CD14-positive monocyte (primary cell): ENCODE results near the gene SDK1. TPM values are rescaled to one million over a fixed set of nuclear protein-coding genes. Genes with fewer than 3 reads are reported as not detected.

Experiments used
- DNase-seq, 3 donors: peaks; one replicate each; pipeline ENCODE4 v3.0.0-alpha.2; 2011 to 2022
- H2AFZ ChIP-seq: 2 replicates; pipeline ENCODE4 v1.6.0; 2012; ENCODE audit warnings: mild to moderate bottlenecking, low read depth, low read length, inconsistent platforms; ENCODE audit not compliant: insufficient read depth, poor library complexity, severe bottlenecking
- H3K27ac ChIP-seq, 2 donors: 1 replicate in 1 of 2; 2 replicates in 1 of 2; pipeline ENCODE4 v1.5.1; 2012 to 2013; ENCODE audit warnings: low read length in 2 of 2, control low read depth in 1 of 2, inconsistent platforms in 1 of 2, low read depth in 1 of 2, mild to moderate bottlenecking in 1 of 2
- H3K27me3 ChIP-seq, 2 donors: one replicate each; pipeline versions ENCODE4 v1.6.0 to v1.6.1; 2011 to 2013; ENCODE audit warnings: low read length in 2 of 2; ENCODE audit not compliant: control insufficient read depth in 2 of 2, insufficient read depth in 2 of 2
- H3K36me3 ChIP-seq, 2 donors: replicated peaks in 1 of 2; 1 replicate in 1 of 2; 2 replicates in 1 of 2; pipeline versions ENCODE4 v1.5.1 to v1.6.1; 2012 to 2013; ENCODE audit warnings: low read length in 2 of 2, control low read depth in 1 of 2, inconsistent platforms in 1 of 2, mild to moderate bottlenecking in 1 of 2; ENCODE audit not compliant: insufficient read depth in 2 of 2, control insufficient read depth in 1 of 2
- H3K4me1 ChIP-seq, 2 donors: 1 replicate in 1 of 2; 2 replicates in 1 of 2; pipeline versions ENCODE4 v1.5.1 to v1.6.1; 2012 to 2013; ENCODE audit warnings: low read length in 2 of 2, control low read depth in 1 of 2, inconsistent platforms in 1 of 2, mild to moderate bottlenecking in 1 of 2, moderate library complexity in 1 of 2; ENCODE audit not compliant: insufficient read depth in 2 of 2, control insufficient read depth in 1 of 2
- H3K4me2 ChIP-seq: replicated peaks from 2 replicates; pipeline ENCODE3; 2012; ENCODE audit warnings: low read length, moderate library complexity, mild to moderate bottlenecking; ENCODE audit not compliant: poor library complexity, severe bottlenecking; ENCODE audit errors: extremely low read depth
- H3K4me3 ChIP-seq, 3 experiments: fragments of 200-600 bp in 1 of 3; sonication (generic) in 1 of 3; replicated peaks in 1 of 3; 1 replicate in 2 of 3; 2 replicates in 1 of 3; pipeline ENCODE4 v1.5.1; 2011 to 2013; ENCODE audit warnings: low read length in 3 of 3, mild to moderate bottlenecking in 3 of 3, control low read depth in 2 of 3, low read depth in 2 of 3, inconsistent platforms in 1 of 3, moderate library complexity in 1 of 3
- H3K79me2 ChIP-seq: 2 replicates; pipeline ENCODE4 v1.6.0; 2012; ENCODE audit warnings: mild to moderate bottlenecking, control low read depth, inconsistent platforms, low read length, moderate library complexity; ENCODE audit not compliant: insufficient read depth
- H3K9ac ChIP-seq: 2 replicates; pipeline ENCODE4 v1.6.0; 2017; ENCODE audit warnings: low read length, mild to moderate bottlenecking; ENCODE audit not compliant: insufficient read depth, poor library complexity, severe bottlenecking
- H3K9me3 ChIP-seq, 2 donors: replicated peaks in 1 of 2; 1 replicate in 1 of 2; 2 replicates in 1 of 2; pipeline versions ENCODE4 v1.5.1 to v1.6.1; 2012 to 2013; ENCODE audit warnings: low read length in 2 of 2, control low read depth in 1 of 2; ENCODE audit not compliant: control insufficient read depth in 1 of 2, insufficient read depth in 1 of 2
- H4K20me1 ChIP-seq: 2 replicates; pipeline ENCODE4 v1.6.0; 2012; ENCODE audit warnings: mild to moderate bottlenecking, low read length, control low read depth, moderate library complexity; ENCODE audit not compliant: insufficient read depth
- H3K27ac Mint-ChIP-seq, 7 donors: one replicate each; pipeline ENCODE4 v1.8.0; 2020; ENCODE audit warnings: mild to moderate bottlenecking in 7 of 7, mixed read lengths in 7 of 7, moderate library complexity in 6 of 7, inconsistent platforms in 2 of 7
- H3K27me3 Mint-ChIP-seq, 3 donors: one replicate each; pipeline ENCODE4 v1.8.0; 2021 to 2022; ENCODE audit warnings: low read depth in 3 of 3, mild to moderate bottlenecking in 3 of 3, mixed read lengths in 3 of 3, moderate library complexity in 3 of 3, inconsistent platforms in 1 of 3
- H3K36me3 Mint-ChIP-seq, 2 donors: one replicate each; pipeline ENCODE4 v1.8.0; 2020; ENCODE audit warnings: mixed read lengths in 2 of 2, inconsistent platforms in 1 of 2, mild to moderate bottlenecking in 1 of 2
- H3K4me1 Mint-ChIP-seq: one replicate; pipeline ENCODE4 v1.8.0; 2020; ENCODE audit warnings: mild to moderate bottlenecking, mixed read lengths
- H3K4me3 Mint-ChIP-seq, 2 donors: one replicate each; pipeline ENCODE4 v1.8.0; 2020; ENCODE audit warnings: mild to moderate bottlenecking in 2 of 2, mixed read lengths in 2 of 2, moderate library complexity in 1 of 2
- H3K9me3 Mint-ChIP-seq, 7 donors: one replicate each; pipeline ENCODE4 v1.8.0; 2020 to 2022; ENCODE audit warnings: mixed read lengths in 7 of 7, mild to moderate bottlenecking in 6 of 7, moderate library complexity in 6 of 7, inconsistent platforms in 2 of 7
- CTCF ChIP-seq: fragments of 200-600 bp; IDR thresholded peaks from one replicate; pipeline ENCODE4 v1.8.0; 2022; ENCODE audit warnings: antibody characterized with exemption, mild to moderate bottlenecking
- WGBS: methylation state at CpG from one replicate; pipeline ENCODE4 v1.1.5; 2013; ENCODE audit warnings: missing lambda C conversion rate; ENCODE audit not compliant: insufficient coverage; 5-methylcytosine and 5-hydroxymethylcytosine counted together
- intact Hi-C, 2 donors: fragments of 100-400 bp; cut with micrococcal nuclease; formaldehyde crosslinking; loops; one replicate each; pipeline versions ENCODE4 v1.15.0 to v1.15.1; 2023
- polyA plus RNA-seq, 3 donors: library from polyadenylated mRNA; depleted of rRNA in 1 of 3; unstranded in 2 of 3; stranded (reverse) in 1 of 3; fragments of 300-500 nt in 2 of 3; fragments of >200 nt in 1 of 3; fragmentation: Illumina TruSeq in 2 of 3; gene quantifications; 1 replicate in 2 of 3; 2 replicates in 1 of 3; pipeline ENCODE4 v1.2.3, GENCODE V29; 2012 to 2021

The SDK1 gene
- polyA plus RNA-seq, 3 donors = 0.01 TPM; not detected in 2

DNA sequence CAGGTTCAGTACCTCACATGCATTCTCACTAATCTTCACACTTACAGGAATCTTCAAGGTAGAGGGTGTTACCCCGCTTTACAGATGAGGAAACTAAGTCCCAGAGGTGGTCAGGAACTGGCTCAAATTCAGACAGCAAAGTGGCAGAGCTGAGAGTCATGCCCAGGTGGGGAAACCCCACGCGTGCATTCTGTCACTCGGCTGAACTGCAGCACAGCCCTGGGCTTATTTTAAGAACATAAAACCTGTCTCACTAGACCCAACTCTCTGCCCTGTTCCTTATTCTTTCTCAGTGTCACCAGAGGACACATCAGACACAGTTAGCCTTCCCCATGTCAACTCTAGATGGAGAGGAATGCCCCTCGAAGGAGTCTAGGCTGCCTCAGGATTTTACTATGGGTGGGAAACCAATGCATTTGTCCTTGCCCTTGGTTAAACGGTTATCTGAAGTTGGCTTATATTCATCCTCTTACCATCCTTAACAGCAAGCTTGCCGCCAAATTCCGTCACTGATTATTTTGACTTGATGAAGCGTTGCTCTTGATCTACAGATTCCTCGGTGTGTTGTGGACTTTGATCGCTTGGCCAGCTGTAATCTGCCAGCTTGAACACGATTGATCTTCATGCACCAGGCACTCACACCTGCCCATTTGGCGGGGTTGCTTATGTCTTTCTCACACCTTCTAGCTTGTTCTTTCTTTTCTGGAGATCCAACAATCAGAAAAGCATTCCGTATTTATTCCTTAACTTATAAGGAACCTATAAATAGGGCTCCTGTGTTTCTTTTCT lies 627.9 kb downstream of the SDK1 start:
- H3K27me3 Mint-ChIP-seq = peaks cover 4 to 8% (median 4%) of the 10 kb centered on the region in 3 donors
- no peaks in the 10 kb centered on the region for H3K9me3 ChIP-seq
- DNase-seq = no peak
- TF ChIP-seq CTCF = no peak
- WGBS = 90% methylated on average over 12 of the region's 14 CpGs
- no peaks in the 10 kb centered on the region for H4K20me1 ChIP-seq
- no peak overlapping the region for H3K9ac ChIP-seq
- H3K4me3 ChIP-seq = no peak overlapping the region
- H3K27ac Mint-ChIP-seq = no peak overlapping the region
- H3K4me2 ChIP-seq = no peak overlapping the region
- H3K27ac ChIP-seq = no peak overlapping the region
- H3K27me3 ChIP-seq = no peaks in the 10 kb centered on the region
- H3K4me1 Mint-ChIP-seq = no peaks in the 10 kb centered on the region
- H3K36me3 ChIP-seq = no peaks in the 10 kb centered on the region
- peaks cover 0 to 5% (median 0%) of the 10 kb centered on the region in 7 donors for H3K9me3 Mint-ChIP-seq
- H3K4me1 ChIP-seq = no peaks in the 10 kb centered on the region
- no peak overlapping the region for H3K4me3 Mint-ChIP-seq
- H3K36me3 Mint-ChIP-seq = no peaks in the 10 kb centered on the region
- intact Hi-C loops = no loop called here
- no peaks in the 10 kb centered on the region for H3K79me2 ChIP-seq
- no peak overlapping the region for H2AFZ ChIP-seq

DNA sequence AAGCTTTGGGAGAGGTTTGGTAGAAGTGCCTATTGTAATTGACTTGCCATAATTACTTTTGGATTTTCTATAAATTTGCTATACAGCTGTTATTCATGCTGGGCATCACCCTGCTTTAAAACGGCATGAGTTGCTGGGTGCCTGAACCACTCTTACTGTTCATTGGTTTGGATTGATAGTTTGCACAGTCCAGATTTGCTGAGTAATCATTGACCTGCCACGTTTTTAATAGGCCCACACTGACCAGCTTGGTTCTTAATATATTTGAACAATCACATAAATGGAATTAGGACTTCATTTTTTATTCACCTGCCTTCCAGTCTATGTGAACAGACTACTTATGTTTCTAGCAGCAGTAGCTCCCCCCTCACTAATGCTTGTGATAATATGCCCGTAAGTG lies 630.8 kb downstream of the SDK1 start:
- H3K27ac Mint-ChIP-seq = no peak overlapping the region
- no peaks in the 10 kb centered on the region for H3K4me1 ChIP-seq
- intact Hi-C loops = no loop called here

More for the DNA sequence above, 630.8 kb downstream of the SDK1 start:
- no peaks in the 10 kb centered on the region for H3K4me1 Mint-ChIP-seq
- H3K9me3 Mint-ChIP-seq = peaks cover 3 to 13% (median 8%) of the 10 kb centered on the region in 7 donors
- no peak for DNase-seq
- H2AFZ ChIP-seq = no peak overlapping the region
- H3K27ac ChIP-seq = no peak overlapping the region
- H3K36me3 ChIP-seq = no peaks in the 10 kb centered on the region
- H3K36me3 Mint-ChIP-seq = no peaks in the 10 kb centered on the region
- H3K9ac ChIP-seq = no peak overlapping the region
- H3K27me3 ChIP-seq = no peaks in the 10 kb centered on the region
- no peak overlapping the region for H3K4me2 ChIP-seq
- no peaks in the 10 kb centered on the region for H3K79me2 ChIP-seq
- H3K9me3 ChIP-seq = peaks cover 0 to 3% of the 10 kb centered on the region in 2 donors
- no peak overlapping the region for H3K4me3 Mint-ChIP-seq
- no peak for TF ChIP-seq CTCF
- H3K27me3 Mint-ChIP-seq = peaks cover 3 to 6% (median 6%) of the 10 kb centered on the region in 3 donors
- H3K4me3 ChIP-seq = no peak overlapping the region
- H4K20me1 ChIP-seq = no peaks in the 10 kb centered on the region
- WGBS = no CpG with 5 or more reads among the region's 3 CpGs
